Activated CD4-positive, alpha-beta T cell treated with anti-CD3 and anti-CD28 coated beads for 36 hours (primary cell): ENCODE results near the gene SDK1. TPM values are rescaled to one million over a fixed set of nuclear protein-coding genes. Genes with fewer than 3 reads are reported as not detected.

Source experiments
- ATAC-seq: fragments of 200-7000 bp; cut with Tn5 transposase; one replicate; pipeline ENCODE4 v1.10.0; 2021; ENCODE audit warnings: mild to moderate bottlenecking, moderate library complexity
- CTCF ChIA-PET: fragments of 350-600 bp; sonication (Branson Sonifier 250); formaldehyde crosslinking; loops from one replicate; lab custom pipeline; 2021; ENCODE audit warnings: antibody characterized with exemption; lab: Charles Lee
- POLR2A ChIA-PET: fragments of 350-600 bp; sonication (Branson Sonifier 250); formaldehyde crosslinking; loops from one replicate; lab custom pipeline; 2021; ENCODE audit warnings: antibody characterized with exemption, inconsistent platforms; lab: Charles Lee
- DNase-seq: peaks from one replicate; pipeline ENCODE4 v3.0.0-alpha.2; 2020
- H3K27ac Mint-ChIP-seq: one replicate; pipeline ENCODE4 v1.8.0; 2021; ENCODE audit warnings: mixed read lengths
- H3K27me3 Mint-ChIP-seq: one replicate; pipeline ENCODE4 v1.8.0; 2021; ENCODE audit warnings: mixed read lengths
- H3K36me3 Mint-ChIP-seq: one replicate; pipeline ENCODE4 v1.8.0; 2021; ENCODE audit warnings: low read depth, mixed read lengths
- H3K4me1 Mint-ChIP-seq: one replicate; pipeline ENCODE4 v1.8.0; 2021; ENCODE audit warnings: mixed read lengths
- H3K4me3 Mint-ChIP-seq: one replicate; pipeline ENCODE4 v1.8.0; 2021; ENCODE audit warnings: mild to moderate bottlenecking, moderate library complexity, mixed read lengths
- H3K9me3 Mint-ChIP-seq: one replicate; pipeline ENCODE4 v1.8.0; 2021; ENCODE audit warnings: low read depth, mixed read lengths
- intact Hi-C, 2 experiments: fragments of 100-400 bp; cut with DNase I in 1 of 2; cut with micrococcal nuclease in 1 of 2; formaldehyde crosslinking; loops; one replicate each; pipeline versions ENCODE4 v1.14.2 to v1.15.1; 2022 to 2024; cut with DNase I, micrococcal nuclease
- total RNA-seq, 2 experiments: library from RNA; stranded (reverse); gene quantifications; one replicate each; pipeline ENCODE4 v1.2.3, GENCODE V29; 2021

The SDK1 gene
- total RNA-seq, 2 experiments from 2014 or later: 1.1 to 1.9 TPM

GRCh38 chr7:3896169-3896765, 595.2 kb downstream of the SDK1 start:
- H3K27ac Mint-ChIP-seq: no peak overlapping the region

GRCh38 chr7:3897430-3898372, 596.6 kb downstream of the SDK1 start:
- Mint-ChIP-seq H3K27ac (no peak overlapping the region), H3K36me3 (no peaks in the 10 kb centered on the region), H3K4me3 (no peak overlapping the region), H3K27me3 (peaks cover 4% of the 10 kb centered on the region), H3K9me3 (no peaks in the 10 kb centered on the region), H3K4me1 (no peaks in the 10 kb centered on the region)
- intact Hi-C loops: loop anchor here (1.0 to 5.0 kb wide), 5 partner anchors 200 to 1033 kb away; partner anchors contain the start of gene SDK1 (in 1 of the 2)
- peak; percentile 60 for ATAC-seq
- peak; percentile 67 for DNase-seq
- ChIA-PET POLR2A (no interaction called here), CTCF (interaction anchor here (0.6 to 1.3 kb wide), 8 partner anchors 11 to 785 kb away, joined by 3 to 4 read pairs (median 3); no protein-coding TSS in a partner anchor)

More at GRCh38 chr7:3896169-3896765, 595.2 kb downstream of the SDK1 start:
- Mint-ChIP-seq H3K27me3 (peaks cover 4% of the 10 kb centered on the region), H3K4me1 (no peaks in the 10 kb centered on the region), H3K9me3 (no peaks in the 10 kb centered on the region), H3K36me3 (no peaks in the 10 kb centered on the region), H3K4me3 (no peak overlapping the region)
- no peak for ATAC-seq
- intact Hi-C loops: loop anchor here (2.0 to 5.0 kb wide), 2 partner anchors 199 to 1031 kb away; no protein-coding TSS in a partner anchor
- DNase-seq: no peak
- CTCF ChIA-PET: interaction anchor here (1.0 to 1.2 kb wide), 2 partner anchors 10 to 784 kb away, joined by 3 read pairs; no protein-coding TSS in a partner anchor
- POLR2A ChIA-PET: no interaction called here

GRCh38 chr7:3899559-3899991, 598.5 kb downstream of the SDK1 start:
- no peak for ATAC-seq
- Mint-ChIP-seq H3K4me3 (no peak overlapping the region), H3K4me1 (no peaks in the 10 kb centered on the region), H3K9me3 (no peaks in the 10 kb centered on the region), H3K27me3 (no peaks in the 10 kb centered on the region), H3K27ac (no peak overlapping the region), H3K36me3 (no peaks in the 10 kb centered on the region)
- intact Hi-C loops: loop anchor here in 1 of 2 experiments (5.0 kb wide), 1 partner anchor 202 kb away; no protein-coding TSS in a partner anchor
- ChIA-PET CTCF (no interaction called here), POLR2A (no interaction called here)
- DNase-seq: no peak

GRCh38 chr7:3908153-3908552, 607.1 kb downstream of the SDK1 start:
- Mint-ChIP-seq H3K4me1 (peaks cover 3% of the 10 kb centered on the region), H3K9me3 (no peaks in the 10 kb centered on the region), H3K4me3 (no peak overlapping the region), H3K36me3 (no peaks in the 10 kb centered on the region), H3K27me3 (peaks cover 5% of the 10 kb centered on the region), H3K27ac (no peak overlapping the region)
- ATAC-seq: no peak
- intact Hi-C loops: no loop called here
- ChIA-PET CTCF (no interaction called here), POLR2A (no interaction called here)
- no peak for DNase-seq

- DNase-seq (no peak), ATAC-seq (no peak)
- Mint-ChIP-seq H3K4me3 (no peak overlapping the region), H3K9me3 (no peaks in the 10 kb centered on the region), H3K27ac (no peak overlapping the region), H3K36me3 (no peaks in the 10 kb centered on the region), H3K4me1 (peaks cover 3% of the 10 kb centered on the region), H3K27me3 (peaks cover 5% of the 10 kb centered on the region)
- ChIA-PET POLR2A (no interaction called here), CTCF (no interaction called here)
- intact Hi-C loops: no loop called here
Observed at GRCh38 chr7:3909128-3909527, 608.1 kb downstream of the SDK1 start.

- Mint-ChIP-seq H3K36me3 (no peaks in the 10 kb centered on the region), H3K4me3 (no peak overlapping the region), H3K9me3 (no peaks in the 10 kb centered on the region), H3K27me3 (peaks cover 5% of the 10 kb centered on the region), H3K27ac (no peak overlapping the region), H3K4me1 (peaks cover 3% of the 10 kb centered on the region)
- no peak for ATAC-seq
- ChIA-PET CTCF (no interaction called here), POLR2A (no interaction called here)
- DNase-seq: no peak
- intact Hi-C loops: no loop called here
Observed at GRCh38 chr7:3910054-3910453, 609.0 kb downstream of the SDK1 start.

- Mint-ChIP-seq H3K4me3 (no peak overlapping the region), H3K27ac (no peak overlapping the region), H3K36me3 (no peaks in the 10 kb centered on the region), H3K4me1 (peaks cover 6% of the 10 kb centered on the region), H3K27me3 (peaks cover 2% of the 10 kb centered on the region), H3K9me3 (no peaks in the 10 kb centered on the region)
- intact Hi-C loops: no loop called here
- CTCF ChIA-PET: no interaction called here
- DNase-seq (no peak), ATAC-seq (peak; percentile 63)
- POLR2A ChIA-PET: no interaction called here
Observed at GRCh38 chr7:3911685-3912084, 610.6 kb downstream of the SDK1 start.

GRCh38 chr7:3912291-3912690, 611.2 kb downstream of the SDK1 start:
- Mint-ChIP-seq H3K36me3 (no peaks in the 10 kb centered on the region), H3K27ac (no peak overlapping the region), H3K27me3 (peaks cover 2% of the 10 kb centered on the region), H3K4me1 (peaks cover 9% of the 10 kb centered on the region), H3K4me3 (no peak overlapping the region), H3K9me3 (no peaks in the 10 kb centered on the region)
- ChIA-PET CTCF (interaction anchor here (0.6 kb wide), 1 partner anchor 174 kb away, joined by 3 read pairs; no protein-coding TSS in a partner anchor), POLR2A (no interaction called here)
- intact Hi-C loops: no loop called here
- DNase-seq: no peak
- no peak for ATAC-seq

- Mint-ChIP-seq H3K4me3 (no peak overlapping the region), H3K27me3 (no peaks in the 10 kb centered on the region), H3K36me3 (no peaks in the 10 kb centered on the region), H3K4me1 (peaks cover 16% of the 10 kb centered on the region), H3K27ac (no peak overlapping the region), H3K9me3 (peaks cover 1% of the 10 kb centered on the region)
- DNase-seq (no peak), ATAC-seq (no peak)
- POLR2A ChIA-PET: no interaction called here
- CTCF ChIA-PET: interaction anchor here (0.7 to 1.0 kb wide), 2 partner anchors 16 to 44 kb away, joined by 3 to 7 read pairs; no protein-coding TSS in a partner anchor
- intact Hi-C loops: no loop called here
Observed at GRCh38 chr7:3914051-3914775, 613.2 kb downstream of the SDK1 start.

GRCh38 chr7:3915337-3915878, 614.4 kb downstream of the SDK1 start:
- Mint-ChIP-seq H3K27me3 (no peaks in the 10 kb centered on the region), H3K4me3 (no peak overlapping the region), H3K9me3 (peaks cover 1% of the 10 kb centered on the region), H3K36me3 (no peaks in the 10 kb centered on the region), H3K27ac (no peak overlapping the region), H3K4me1 (peaks cover 16% of the 10 kb centered on the region)
- ChIA-PET POLR2A (no interaction called here), CTCF (interaction anchor here (0.6 to 1.0 kb wide), 3 partner anchors 18 to 711 kb away, joined by 3 to 7 read pairs (median 3); no protein-coding TSS in a partner anchor)
- intact Hi-C loops: no loop called here
- DNase-seq (peak; percentile 13), ATAC-seq (peak; percentile 30)

GRCh38 chr7:3916146-3916545, 615.1 kb downstream of the SDK1 start:
- Mint-ChIP-seq H3K4me3 (no peak overlapping the region), H3K4me1 (peaks cover 16% of the 10 kb centered on the region), H3K27ac (no peak overlapping the region), H3K27me3 (no peaks in the 10 kb centered on the region), H3K36me3 (no peaks in the 10 kb centered on the region), H3K9me3 (peaks cover 1% of the 10 kb centered on the region)
- CTCF ChIA-PET: interaction anchor here (0.6 to 1.0 kb wide), 2 partner anchors 18 to 711 kb away, joined by 3 read pairs; no protein-coding TSS in a partner anchor
- POLR2A ChIA-PET: no interaction called here
- DNase-seq: no peak
- ATAC-seq: no peak
- intact Hi-C loops: no loop called here
